ENCODE results near the gene TMC3.
A peak's percentile ranks its signal among the peaks of the same experiment; 100 is the strongest.

Gene TMC3

GRCh38 chr15:81308260-81308659 lies 65.8 kb downstream of the TMC3 start:
- Histone ChIP-seq H3K36me3 (ENCODE audit: insufficient read depth) (0 out of 2 replicates have a peak, but pooled peaks cover 3% of the 10 kb centered on the region), H3K27ac (no peak overlapping the region), H3K4me3 (IDR thresholded peaks at IDR 0.05; ENCODE audit: insufficient read depth, low read depth, low read length) (no peak overlapping the region), H3K9ac (no peak overlapping the region), H4K20me1 (ENCODE audit: insufficient read depth) (no peaks in the 10 kb centered on the region), H3K79me2 (ENCODE audit: insufficient read depth, low read depth) (no peaks in the 10 kb centered on the region), H2AFZ (ENCODE audit: low read depth) (no peak overlapping the region), H3K4me1 (ENCODE audit: low read depth, poor library complexity, severe bottlenecking) (peaks cover 25% of the 10 kb centered on the region), H3K4me2 (no peak overlapping the region), H3K27me3 (ENCODE audit: insufficient read depth, low read depth) (no peaks in the 10 kb centered on the region)
- TF ChIP-seq, protein P1, sequence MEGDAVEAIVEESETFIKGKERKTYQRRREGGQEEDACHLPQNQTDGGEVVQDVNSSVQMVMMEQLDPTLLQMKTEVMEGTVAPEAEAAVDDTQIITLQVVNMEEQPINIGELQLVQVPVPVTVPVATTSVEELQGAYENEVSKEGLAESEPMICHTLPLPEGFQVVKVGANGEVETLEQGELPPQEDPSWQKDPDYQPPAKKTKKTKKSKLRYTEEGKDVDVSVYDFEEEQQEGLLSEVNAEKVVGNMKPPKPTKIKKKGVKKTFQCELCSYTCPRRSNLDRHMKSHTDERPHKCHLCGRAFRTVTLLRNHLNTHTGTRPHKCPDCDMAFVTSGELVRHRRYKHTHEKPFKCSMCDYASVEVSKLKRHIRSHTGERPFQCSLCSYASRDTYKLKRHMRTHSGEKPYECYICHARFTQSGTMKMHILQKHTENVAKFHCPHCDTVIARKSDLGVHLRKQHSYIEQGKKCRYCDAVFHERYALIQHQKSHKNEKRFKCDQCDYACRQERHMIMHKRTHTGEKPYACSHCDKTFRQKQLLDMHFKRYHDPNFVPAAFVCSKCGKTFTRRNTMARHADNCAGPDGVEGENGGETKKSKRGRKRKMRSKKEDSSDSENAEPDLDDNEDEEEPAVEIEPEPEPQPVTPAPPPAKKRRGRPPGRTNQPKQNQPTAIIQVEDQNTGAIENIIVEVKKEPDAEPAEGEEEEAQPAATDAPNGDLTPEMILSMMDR (conservative IDR thresholded peaks at IDR 0.05; ENCODE audit: low read depth, low read length), result no peak

- Histone ChIP-seq H3K4me1 (ENCODE audit: low read depth, poor library complexity, severe bottlenecking) (peaks cover 66% of the 10 kb centered on the region), H3K9ac (no peak overlapping the region), H2AFZ (ENCODE audit: low read depth) (no peak overlapping the region), H3K27me3 (ENCODE audit: insufficient read depth, low read depth) (no peaks in the 10 kb centered on the region), H3K4me2 (peak overlapping the region; percentile 41), H3K4me3 (IDR thresholded peaks at IDR 0.05; ENCODE audit: insufficient read depth, low read depth, low read length) (no peak overlapping the region), H4K20me1 (ENCODE audit: insufficient read depth) (no peaks in the 10 kb centered on the region), H3K27ac (peak overlapping the region; percentile 27; the same call in 1 of the 2 replicates), H3K79me2 (ENCODE audit: insufficient read depth, low read depth) (no peaks in the 10 kb centered on the region), H3K36me3 (ENCODE audit: insufficient read depth) (0 out of 2 replicates have a peak, but pooled peaks cover 3% of the 10 kb centered on the region)
- TF ChIP-seq, protein P1 (conservative IDR thresholded peaks at IDR 0.05; ENCODE audit: low read depth, low read length), result no peak
These were observed 69.8 kb downstream of the TMC3 start for GRCh38 chr15:81304226-81304625.

GRCh38 chr15:81303244-81304225 lies 70.5 kb downstream of the TMC3 start:
- TF ChIP-seq, protein P1 (conservative IDR thresholded peaks at IDR 0.05; ENCODE audit: low read depth, low read length), result no peak
- Histone ChIP-seq H3K36me3 (ENCODE audit: insufficient read depth) (0 out of 2 replicates have a peak, but pooled peaks cover 3% of the 10 kb centered on the region), H4K20me1 (ENCODE audit: insufficient read depth) (no peaks in the 10 kb centered on the region), H3K4me2 (peak overlapping the region; percentile 9; the same call in 1 of the 2 replicates), H3K4me1 (ENCODE audit: low read depth, poor library complexity, severe bottlenecking) (peaks cover 73% of the 10 kb centered on the region), H3K27ac (no peak overlapping the region), H3K27me3 (ENCODE audit: insufficient read depth, low read depth) (no peaks in the 10 kb centered on the region), H3K79me2 (ENCODE audit: insufficient read depth, low read depth) (no peaks in the 10 kb centered on the region), H2AFZ (ENCODE audit: low read depth) (no peak overlapping the region), H3K9ac (no peak overlapping the region), H3K4me3 (IDR thresholded peaks at IDR 0.05; ENCODE audit: insufficient read depth, low read depth, low read length) (no peak overlapping the region)

GRCh38 chr15:81302701-81303109 lies 71.3 kb downstream of the TMC3 start:
- Histone ChIP-seq H2AFZ (ENCODE audit: low read depth) (no peak overlapping the region), H3K27ac (no peak overlapping the region), H3K4me3 (IDR thresholded peaks at IDR 0.05; ENCODE audit: insufficient read depth, low read depth, low read length) (no peak overlapping the region), H3K4me1 (ENCODE audit: low read depth, poor library complexity, severe bottlenecking) (peaks cover 81% of the 10 kb centered on the region), H3K36me3 (ENCODE audit: insufficient read depth) (0 out of 2 replicates have a peak, but pooled peaks cover 3% of the 10 kb centered on the region), H3K27me3 (ENCODE audit: insufficient read depth, low read depth) (no peaks in the 10 kb centered on the region), H3K9ac (no peak overlapping the region), H3K4me2 (peak overlapping the region; percentile 69; the same call in 1 of the 2 replicates), H3K79me2 (ENCODE audit: insufficient read depth, low read depth) (no peaks in the 10 kb centered on the region), H4K20me1 (ENCODE audit: insufficient read depth) (no peaks in the 10 kb centered on the region)
- TF ChIP-seq, protein P1 (conservative IDR thresholded peaks at IDR 0.05; ENCODE audit: low read depth, low read length), result no peak

Data from KMS-11 (cell line).